DLD1 (cell line): Measurements from ENCODE around the gene ABCC5.

Experiments
- in situ Hi-C: cut with HindIII; loops from 2 replicates; pipeline ENCODE4 v1.10.0; 2017; ENCODE audit warnings: low sequenced_read_pairs

The ABCC5 gene

DNA sequence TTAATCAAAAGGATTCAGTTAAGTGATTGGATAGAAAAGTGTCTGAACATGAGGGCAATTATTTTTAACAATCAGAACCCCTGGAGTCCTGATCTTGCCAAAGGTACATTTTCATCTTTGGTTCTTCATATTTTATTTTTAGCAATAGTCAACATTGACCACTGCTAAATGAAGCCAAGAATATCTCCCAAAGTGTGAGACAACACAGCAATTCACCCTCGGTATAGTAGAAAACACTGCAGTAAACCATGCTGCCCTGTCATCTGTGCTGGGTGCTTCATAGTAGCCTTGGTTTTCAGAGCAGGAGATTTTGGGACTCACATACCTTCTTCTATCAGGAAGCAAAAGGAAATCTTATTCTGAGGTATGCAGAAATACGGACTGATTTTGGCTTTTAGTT lies 85.8 kb downstream of the ABCC5 start:
- in situ Hi-C loops: no loop called here

DNA sequence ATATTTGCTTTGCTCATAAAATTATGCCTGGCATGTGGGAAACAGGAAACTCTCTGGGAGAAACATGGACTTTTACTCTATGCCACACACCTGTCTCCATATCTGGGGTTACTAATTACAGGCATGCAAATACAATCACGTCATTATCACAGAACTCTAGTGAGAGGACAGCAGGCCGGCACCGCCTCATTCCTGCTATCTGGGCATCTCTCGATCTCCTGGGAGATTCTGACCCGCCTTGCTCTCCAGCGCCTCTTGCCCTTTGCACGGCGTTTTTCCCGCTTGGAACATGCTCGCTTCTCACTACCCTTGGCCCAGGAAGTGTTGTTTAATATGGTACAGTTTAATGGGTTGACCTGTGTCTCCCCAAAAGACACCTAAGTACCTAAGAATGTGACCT lies 87.6 kb downstream of the ABCC5 start:
- in situ Hi-C loops: no loop called here

DNA sequence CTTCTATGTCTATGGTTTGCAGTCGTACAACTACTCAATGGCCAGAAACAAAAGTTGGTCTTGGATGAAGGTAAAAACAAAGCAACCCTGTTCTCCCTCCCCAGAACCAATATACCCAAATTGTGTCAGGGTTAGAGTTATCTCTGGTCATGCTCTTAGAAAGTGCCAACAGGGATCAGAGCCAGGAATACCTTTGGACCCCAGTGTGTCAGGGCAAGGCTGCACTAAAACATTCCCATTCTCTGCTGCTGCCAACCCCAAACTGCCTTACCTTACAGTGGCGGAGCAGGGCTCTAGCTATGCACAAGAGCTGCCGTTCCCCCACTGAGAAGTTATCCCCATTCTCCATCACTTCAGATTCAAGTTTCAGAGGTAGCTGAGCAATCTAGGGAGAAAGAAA lies 90.6 kb downstream of the ABCC5 start:
- in situ Hi-C loops: no loop called here

DNA sequence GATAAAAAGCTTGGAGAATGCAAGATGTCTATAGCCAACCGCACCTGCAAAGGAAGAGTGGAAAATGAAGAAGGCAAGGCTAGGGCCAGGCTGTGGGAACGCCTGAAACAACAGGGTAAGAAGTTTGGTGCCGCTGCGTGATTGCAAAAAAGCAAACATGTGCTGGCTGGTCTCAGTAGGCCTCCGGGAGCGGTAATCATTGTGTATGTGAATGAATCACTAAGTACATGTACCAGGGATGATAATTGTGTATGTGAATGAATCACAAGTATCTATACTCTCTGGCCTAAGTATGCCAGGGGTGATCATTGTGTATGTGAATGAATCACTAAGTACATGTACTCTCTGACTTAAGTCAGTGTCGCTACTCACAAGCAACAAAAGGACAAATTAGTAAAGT lies 92.7 kb downstream of the ABCC5 start:
- in situ Hi-C loops: no loop called here

DNA sequence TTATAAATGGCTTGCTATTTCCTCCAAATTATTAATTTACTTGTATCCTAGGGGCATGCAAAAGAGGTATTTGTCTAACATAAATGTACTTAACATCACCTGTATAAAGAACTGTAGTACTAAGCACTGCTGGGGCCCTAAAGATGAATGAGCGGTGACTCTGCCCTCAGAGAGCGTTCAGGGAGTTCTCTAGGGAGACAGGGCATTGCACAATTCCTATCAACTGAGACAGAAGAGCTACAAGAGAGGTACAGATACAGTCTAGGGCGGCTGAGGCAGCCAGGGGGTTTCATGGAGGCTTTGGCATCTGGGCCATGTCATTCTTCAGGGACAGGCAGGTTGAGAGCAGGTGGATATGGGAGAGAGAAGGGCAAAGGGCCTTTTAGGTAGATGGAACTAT lies 93.1 kb downstream of the ABCC5 start:
- in situ Hi-C loops: no loop called here

GRCh38 chr3:183922421-183922820 lies 95.3 kb downstream of the ABCC5 start:
- in situ Hi-C loops: no loop called here

GRCh38 chr3:183921096-183921495 lies 96.6 kb downstream of the ABCC5 start:
- in situ Hi-C loops: no loop called here

GRCh38 chr3:183920416-183920815 lies 97.3 kb downstream of the ABCC5 start:
- in situ Hi-C loops: no loop called here

GRCh38 chr3:183918178-183918577 lies 99.5 kb downstream of the ABCC5 start:
- in situ Hi-C loops: no loop called here

DNA sequence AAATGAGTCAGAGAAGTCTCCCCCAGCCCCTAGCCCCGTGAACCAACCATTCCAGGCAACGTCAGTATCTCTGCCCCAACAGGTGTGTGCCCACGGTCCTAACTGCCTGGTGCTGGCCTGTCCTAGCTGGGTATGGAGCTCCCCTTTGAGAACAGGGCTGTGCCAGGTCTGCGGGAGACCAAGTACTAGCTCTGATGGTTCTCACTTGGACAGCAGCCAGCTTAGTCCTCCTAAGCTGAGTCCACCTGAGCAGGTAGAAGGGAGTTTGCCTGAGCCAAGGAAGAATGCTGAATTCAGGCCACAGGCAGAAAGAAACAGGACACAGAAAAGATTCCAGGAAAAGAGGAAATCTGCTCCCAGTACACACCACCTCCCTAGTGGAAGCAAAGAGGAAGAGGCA lies 99.9 kb downstream of the ABCC5 start:
- in situ Hi-C loops: no loop called here

- in situ Hi-C loops: no loop called here
Observed at GRCh38 chr3:183914856-183915255, 102.8 kb downstream of the ABCC5 start.

DNA sequence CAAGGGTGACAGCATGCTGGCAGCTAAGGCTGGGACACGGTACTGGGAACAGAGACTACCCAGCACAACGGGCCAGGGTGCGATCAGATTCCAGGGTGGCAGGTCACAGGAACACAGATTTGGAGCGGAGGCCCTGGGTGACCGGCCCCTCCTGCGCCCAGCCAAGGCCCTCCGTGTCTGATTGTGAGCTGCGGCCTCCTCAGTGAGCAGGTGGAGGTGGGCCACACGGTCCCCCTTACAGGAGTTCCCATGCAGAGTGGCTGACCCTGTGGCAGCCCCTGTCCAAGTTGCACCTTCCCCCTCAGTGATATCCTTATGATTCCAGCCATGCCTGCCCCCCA lies 104.1 kb downstream of the ABCC5 start:
- in situ Hi-C loops: no loop called here

GRCh38 chr3:183912895-183913579 lies 104.6 kb downstream of the ABCC5 start:
- in situ Hi-C loops: no loop called here

GRCh38 chr3:183911763-183912506 lies 105.7 kb downstream of the ABCC5 start:
- in situ Hi-C loops: no loop called here

DNA sequence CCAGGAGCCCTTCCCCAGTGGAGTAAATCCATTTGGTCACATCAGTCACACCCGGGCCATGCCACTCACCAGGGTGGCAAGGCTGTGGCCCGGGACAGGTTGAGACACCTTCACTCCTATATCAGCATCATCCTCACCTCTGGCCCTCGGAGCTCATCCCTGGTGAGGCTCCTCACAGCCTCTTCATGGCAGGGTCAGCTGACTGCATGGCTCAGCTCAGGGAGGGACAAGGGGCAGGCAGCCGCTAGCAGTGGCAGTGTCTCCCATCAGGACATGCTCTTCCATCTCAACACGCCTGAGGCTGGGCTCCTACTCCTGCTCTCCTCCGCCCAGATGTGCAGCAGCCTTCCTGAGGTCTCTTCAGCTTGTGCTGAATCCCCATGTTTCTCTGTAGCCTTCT lies 106.6 kb downstream of the ABCC5 start:
- in situ Hi-C loops: no loop called here

DNA sequence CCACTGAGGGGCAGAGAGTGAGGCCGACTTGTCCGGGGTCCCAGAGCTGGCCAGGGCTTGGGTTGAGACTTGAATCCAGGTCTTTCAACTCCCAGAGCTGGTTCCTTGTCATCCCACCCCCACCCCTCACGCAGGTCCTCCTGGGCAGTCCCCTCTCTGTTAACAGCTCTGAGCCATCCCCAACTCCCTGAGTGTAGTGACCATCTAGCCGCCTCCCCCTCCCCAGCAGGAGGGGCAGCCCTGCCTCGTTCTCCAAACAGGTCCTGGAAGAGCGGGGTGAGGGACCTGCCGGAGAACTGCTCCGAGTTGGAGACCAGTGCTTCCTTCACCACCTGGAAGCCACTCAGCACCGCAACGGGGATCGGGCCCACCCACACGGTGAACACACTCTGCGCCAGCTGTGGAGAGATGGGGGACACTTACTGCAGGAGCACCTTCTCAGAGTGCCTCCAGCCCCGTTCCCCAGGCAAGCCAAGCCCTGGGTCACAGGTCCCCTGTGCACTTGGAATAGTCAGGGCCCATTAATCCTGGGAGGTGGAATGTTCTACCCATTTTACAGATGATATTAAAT lies 108.6 kb downstream of the ABCC5 start:
- in situ Hi-C loops: no loop called here

GRCh38 chr3:183907911-183908331 lies 109.8 kb downstream of the ABCC5 start:
- in situ Hi-C loops: no loop called here

- in situ Hi-C loops: no loop called here
Observed at GRCh38 chr3:183907176-183907575, 110.5 kb downstream of the ABCC5 start.

GRCh38 chr3:183906234-183906921 lies 111.3 kb downstream of the ABCC5 start:
- in situ Hi-C loops: no loop called here

DNA sequence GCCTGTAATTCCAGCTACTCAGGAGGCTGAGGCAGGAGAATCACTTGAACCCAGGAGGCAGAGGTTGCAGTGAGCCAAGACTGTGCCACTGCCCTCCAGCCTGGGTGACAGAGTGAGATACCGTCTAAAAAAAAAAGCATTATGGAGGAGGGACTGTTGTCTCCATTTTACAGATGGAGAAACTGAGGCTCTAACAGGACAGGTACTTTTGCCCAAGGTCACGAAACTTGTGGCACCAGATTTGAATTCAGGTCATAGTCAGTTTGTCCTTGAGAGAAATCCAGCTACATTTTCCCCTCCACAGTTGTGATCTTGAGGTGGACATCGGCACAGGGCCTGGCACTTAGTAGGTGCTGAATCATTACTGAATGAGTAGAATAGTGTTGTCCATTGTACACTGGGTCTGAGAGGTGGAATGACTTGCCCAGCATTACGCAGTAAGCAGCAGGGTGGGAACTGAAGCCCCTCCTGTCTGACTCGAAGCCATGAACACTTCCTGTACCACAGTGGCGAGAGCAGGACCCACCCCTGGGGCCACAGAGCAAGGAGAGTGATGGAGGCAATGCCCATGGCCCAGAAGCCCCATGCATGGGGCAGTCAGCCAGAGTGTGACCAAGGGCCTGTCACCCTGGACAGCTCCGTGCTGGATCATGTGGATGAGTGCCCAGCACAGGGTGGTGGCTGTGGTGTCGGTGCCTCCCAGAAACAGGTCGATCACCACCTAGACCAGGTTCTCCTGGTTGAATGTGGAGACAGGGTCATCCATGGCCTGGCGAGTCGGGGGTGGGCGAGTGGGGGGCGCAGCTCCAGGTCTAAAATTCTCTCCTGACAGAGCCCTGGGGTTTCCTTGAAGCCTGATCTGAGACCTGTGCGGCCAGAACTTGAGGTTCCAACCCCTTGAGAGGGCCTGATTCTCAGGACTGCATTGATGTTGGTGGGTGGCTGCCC lies 112.6 kb downstream of the ABCC5 start:
- in situ Hi-C loops: no loop called here

GRCh38 chr3:183898028-183898431 lies 119.7 kb downstream of the ABCC5 start:
- in situ Hi-C loops: loop anchor here (10.0 to 25.0 kb wide), 2 partner anchors 117 to 339 kb away; partner anchors contain the start of genes ABCC5, ALG3, EEF1AKMT4 and VWA5B2
